Endothelial cell of umbilical vein (primary cell): ENCODE data around the gene CAT. TPM values are rescaled to one million over a fixed set of nuclear protein-coding genes. Genes with fewer than 3 reads are reported as not detected.

ENCODE experiments used
- BruUV-seq: library from RNA; stranded (reverse); fragments of 400-500 nt; replicated peaks from 2 replicates; lab custom pipeline; 2021; lab: Mats Ljungman, UMichigan
- CTCF ChIA-PET: fragments of 300-600, 350-600 bp; sonication (Branson Sonifier 250); formaldehyde crosslinking; loops from one replicate; lab custom pipeline; 2021; ENCODE audit warnings: antibody characterized with exemption, inconsistent platforms; lab: Charles Lee
- POLR2A ChIA-PET: fragments of 300-600, 350-600 bp; sonication (Branson Sonifier 250); formaldehyde crosslinking; loops from one replicate; lab custom pipeline; 2021; ENCODE audit warnings: antibody characterized with exemption, inconsistent platforms; lab: Charles Lee
- DNase-seq: peaks from one replicate; pipeline ENCODE4 v3.0.0-alpha.2; 2011; ENCODE audit warnings: low read depth, low spot score
- FAIRE-seq: peaks from 2 replicates; lab custom pipeline; 2011; peaks lifted over from hg19 to GRCh38; lab: Jason Lieb, UNC
- H2AFZ ChIP-seq: 2 replicates; pipeline ENCODE4 v1.6.0; 2012; ENCODE audit warnings: low read depth, low read length, control low read depth, inconsistent platforms
- H3K27ac ChIP-seq: 2 replicates; pipeline ENCODE4 v1.5.1; 2011; ENCODE audit warnings: low read depth, mild to moderate bottlenecking, control low read depth, low read length, moderate library complexity; ENCODE audit not compliant: insufficient read depth
- H3K27me3 ChIP-seq, 2 experiments: 2 replicates each; pipeline versions ENCODE4 v1.6.0 to v1.6.1; 2011; ENCODE audit warnings: low read length in 2 of 2, mixed read lengths in 1 of 2; ENCODE audit not compliant: control insufficient read depth in 2 of 2, insufficient read depth in 2 of 2
- H3K36me3 ChIP-seq, 2 experiments: 2 replicates in 1 of 2; 3 replicates in 1 of 2; pipeline ENCODE4 v1.5.1; 2011; ENCODE audit warnings: low read length in 2 of 2, mild to moderate bottlenecking in 1 of 2, moderate library complexity in 1 of 2; ENCODE audit not compliant: control insufficient read depth in 2 of 2, insufficient read depth in 2 of 2; ENCODE audit errors: extremely low read depth in 1 of 2
- H3K4me1 ChIP-seq: 3 replicates; pipeline ENCODE4 v1.5.1; 2011; ENCODE audit warnings: mild to moderate bottlenecking, low read length; ENCODE audit not compliant: control insufficient read depth, insufficient read depth; ENCODE audit errors: extremely low read depth
- H3K4me2 ChIP-seq: 2 replicates; pipeline ENCODE4 v1.6.1; 2011; ENCODE audit warnings: low read length, control low read depth, mixed read lengths; ENCODE audit not compliant: insufficient read depth
- H3K4me3 ChIP-seq, 3 experiments: fragments of 200-600 bp in 1 of 3; sonication (generic), shearing (Covaris generic) in 1 of 3; replicated peaks in 1 of 3; 2 replicates each; pipeline ENCODE4 v1.5.1; 2011 to 2016; ENCODE audit warnings: control low read depth in 3 of 3, low read length in 3 of 3, mild to moderate bottlenecking in 2 of 3, inconsistent platforms in 1 of 3, low read depth in 1 of 3, moderate library complexity in 1 of 3; ENCODE audit not compliant: insufficient read depth in 1 of 3
- H3K79me2 ChIP-seq: 2 replicates; pipeline ENCODE4 v1.6.0; 2012; ENCODE audit warnings: low read length, inconsistent platforms; ENCODE audit not compliant: control insufficient read depth, insufficient read depth
- H3K9ac ChIP-seq: replicated peaks from 2 replicates; pipeline ENCODE3; 2011; ENCODE audit warnings: low read length, control low read depth; ENCODE audit not compliant: insufficient read depth; ENCODE audit errors: extremely low read depth
- H3K9me1 ChIP-seq: replicated peaks from 3 replicates; pipeline ENCODE4 v1.6.0; 2011; ENCODE audit warnings: mild to moderate bottlenecking, low read length; ENCODE audit not compliant: control insufficient read depth, insufficient read depth; ENCODE audit errors: extremely low read depth
- H3K9me3 ChIP-seq: replicated peaks from 2 replicates; pipeline ENCODE4 v1.5.1; 2012; ENCODE audit warnings: low read length, inconsistent platforms; ENCODE audit not compliant: control insufficient read depth, insufficient read depth
- H4K20me1 ChIP-seq: replicated peaks from 2 replicates; pipeline ENCODE3; 2011; ENCODE audit warnings: mild to moderate bottlenecking, low read length; ENCODE audit not compliant: control insufficient read depth, insufficient read depth; ENCODE audit errors: extremely low read depth
- CTCF ChIP-seq, 2 donors: IDR thresholded peaks; 1 replicate in 1 of 2; 2 replicates in 1 of 2; pipeline ENCODE4 v1.5.1; 2011; ENCODE audit warnings: low read length in 2 of 2, mild to moderate bottlenecking in 2 of 2, moderate library complexity in 2 of 2, control low read depth in 1 of 2, inconsistent platforms in 1 of 2, low read depth in 1 of 2; ENCODE audit not compliant: insufficient read depth in 1 of 2; ENCODE audit errors: extremely low read depth in 1 of 2
- EZH2 ChIP-seq: IDR thresholded peaks from 2 replicates; pipeline ENCODE4 v1.6.1; 2012; ENCODE audit warnings: borderline replicate concordance, low read depth, mild to moderate bottlenecking, moderate library complexity, low read length, inconsistent platforms; ENCODE audit not compliant: severe bottlenecking
- dilution Hi-C: fragments of 300-500 bp; cut with MboI; formaldehyde crosslinking; loops from one replicate; pipeline ENCODE4 v1.15.0; 2019; ENCODE audit warnings: low sequenced_read_pairs; ENCODE audit not compliant: extremely low pct_ligation_motif_present
- intact Hi-C: fragments of 100-400 bp; cut with micrococcal nuclease; formaldehyde crosslinking; loops from one replicate; pipeline ENCODE4 v1.10.0; 2022
- polyA plus RNA-seq, 4 experiments: library from polyadenylated mRNA; depleted of rRNA in 3 of 4; stranded (reverse) in 3 of 4; unstranded in 1 of 4; fragments of >200 nt; gene quantifications; 2 replicates each; pipeline versions ENCODE4 v1.2.1 to v1.2.3, GENCODE V29; 2011 to 2012; ENCODE audit warnings: missing spikeins in 1 of 4
- total RNA-seq: library from RNA; stranded (reverse); gene quantifications from 2 replicates; pipeline ENCODE4 v1.2.3, GENCODE V29; 2021

CAT gene
- total and polyA plus RNA-seq, 2 donors (not counting 3 experiments of a cell fraction or from before 2014, with no cell fraction given), result 32.7 to 50.5 TPM

- H3K4me2 ChIP-seq, result no peak overlapping the region
- FAIRE-seq, result peak; percentile 89
Observed at GRCh38 chr11:34492806-34493414, 54.2 kb downstream of the CAT start.

More at GRCh38 chr11:34492806-34493414, 54.2 kb downstream of the CAT start:
- H3K27me3 ChIP-seq, result peaks cover 6% of the 10 kb centered on the region in 2 experiments
- H4K20me1 ChIP-seq, result no peaks in the 10 kb centered on the region
- no peaks in the 10 kb centered on the region for H3K4me1 ChIP-seq
- TF ChIP-seq CTCF (IDR thresholded peaks at IDR 0.05; ENCODE audit: extremely low read depth in 1 of 2, insufficient read depth in 1 of 2, low read depth in 1 of 2, low read length in 2 of 2) (peak; percentile 42 to 50), EZH2 (no peak)
- no peak overlapping the region for H2AFZ ChIP-seq
- no peaks in the 10 kb centered on the region for H3K9me3 ChIP-seq
- dilution Hi-C loops, result no loop called here
- intact Hi-C loops, result loop anchor here (1.0 to 2.0 kb wide), 2 partner anchors 134 to 319 kb away; partner anchors contain the start of gene ABTB2
- H3K9me1 ChIP-seq, result no peaks in the 10 kb centered on the region
- CTCF ChIA-PET, result interaction anchor here (0.7 to 3.1 kb wide), 22 partner anchors 9 to 684 kb away, joined by 3 to 38 read pairs (median 4); partner anchors contain the start of gene ELF5
- no peak overlapping the region for H3K4me3 ChIP-seq
- peak; percentile 64 for DNase-seq
- no peaks in the 10 kb centered on the region for H3K36me3 ChIP-seq
- H3K27ac ChIP-seq, result no peak overlapping the region
- no peaks in the 10 kb centered on the region for H3K79me2 ChIP-seq
- BruUV-seq, result no TSS peak
- no peak overlapping the region for H3K9ac ChIP-seq
- POLR2A ChIA-PET, result no interaction called here
